Lung (tissue), 12 donors: Measurements from ENCODE around the gene SKIC8. TPM values are rescaled to one million over a fixed set of nuclear protein-coding genes. Genes with fewer than 3 reads are reported as not detected.
A peak's percentile ranks its signal among the peaks of the same experiment; 100 is the strongest.

ENCODE experiments used
- ATAC-seq: fragments of 200-7000 bp; cut with Tn5 transposase; one replicate; pipeline ENCODE4 v1.9.1; 2020; ENCODE audit warnings: moderate number of reproducible peaks; ENCODE audit not compliant: insufficient read depth, low FRiP score
- DNase-seq, 3 donors: peaks; one replicate each; pipeline ENCODE4 v3.0.0-alpha.2; 2013 to 2017
- H3K27ac ChIP-seq, 2 donors: one replicate each; pipeline ENCODE4 v1.5.1; 2013; ENCODE audit warnings: mild to moderate bottlenecking in 2 of 2, moderate library complexity in 2 of 2, control low read depth in 1 of 2, inconsistent platforms in 1 of 2, low read depth in 1 of 2, low read length in 1 of 2
- H3K27me3 ChIP-seq, 3 donors: one replicate each; pipeline ENCODE4 v1.5.1; 2013; ENCODE audit warnings: low read length in 2 of 3; ENCODE audit not compliant: control insufficient read depth in 3 of 3, insufficient read depth in 3 of 3
- H3K36me3 ChIP-seq, 4 donors: one replicate each; pipeline ENCODE4 v1.5.1; 2013; ENCODE audit warnings: low read length in 4 of 4, mild to moderate bottlenecking in 1 of 4, moderate library complexity in 1 of 4; ENCODE audit not compliant: control insufficient read depth in 4 of 4, insufficient read depth in 4 of 4
- H3K4me1 ChIP-seq, 5 donors: one replicate each; pipeline ENCODE4 v1.5.1; 2013; ENCODE audit warnings: low read length in 5 of 5, mild to moderate bottlenecking in 2 of 5, moderate library complexity in 1 of 5; ENCODE audit not compliant: control insufficient read depth in 5 of 5, insufficient read depth in 5 of 5
- H3K4me3 ChIP-seq: one replicate; pipeline ENCODE4 v1.5.1; 2013; ENCODE audit warnings: mild to moderate bottlenecking, control low read depth, moderate library complexity
- H3K9ac ChIP-seq, 2 donors: one replicate each; pipeline ENCODE4 v1.5.1; 2013; ENCODE audit warnings: low read length in 2 of 2, control low read depth in 1 of 2; ENCODE audit not compliant: insufficient read depth in 1 of 2
- H3K9me3 ChIP-seq, 4 donors: one replicate each; pipeline ENCODE4 v1.5.1; 2013; ENCODE audit warnings: low read length in 3 of 4, mild to moderate bottlenecking in 1 of 4, moderate library complexity in 1 of 4; ENCODE audit not compliant: control insufficient read depth in 4 of 4, insufficient read depth in 3 of 4
- WGBS, 2 donors: extraction: QIAGEN DNeasy Blood & Tissue Kit; methylation state at CpG; one replicate each; pipeline ENCODE4 v1.1.7; 2013; 5-methylcytosine and 5-hydroxymethylcytosine counted together
- polyA plus RNA-seq, 2 donors: library from polyadenylated mRNA; stranded (reverse); fragments of 200-250 nt; gene quantifications; one replicate each; pipeline ENCODE4 v1.2.1, GENCODE V29; 2013
- total RNA-seq, 2 donors: library from RNA; depleted of rRNA in 1 of 2; stranded (reverse); fragments of >200 nt in 1 of 2; gene quantifications; one replicate each; pipeline ENCODE4 v1.2.1, GENCODE V29; 2014 to 2021
- TF ChIP-seq, protein P1 (sequence below): IDR thresholded peaks from 2 replicates; pipeline ENCODE4 v1.5.1; 2012; ENCODE audit warnings: mild to moderate bottlenecking; ENCODE audit errors: control extremely low read depth, extremely low read depth
- donor health status: control.
- donor health status: control.
- donor health status: Bipolar disorder and iron deficiency.
- donor health status: healthy.
- donor health status: DM: yes; HTN: yes; CAD: no.

Gene SKIC8
- total and polyA plus RNA-seq, 4 donors: 45.1 to 64.9 (median 54.1) TPM

DNA sequence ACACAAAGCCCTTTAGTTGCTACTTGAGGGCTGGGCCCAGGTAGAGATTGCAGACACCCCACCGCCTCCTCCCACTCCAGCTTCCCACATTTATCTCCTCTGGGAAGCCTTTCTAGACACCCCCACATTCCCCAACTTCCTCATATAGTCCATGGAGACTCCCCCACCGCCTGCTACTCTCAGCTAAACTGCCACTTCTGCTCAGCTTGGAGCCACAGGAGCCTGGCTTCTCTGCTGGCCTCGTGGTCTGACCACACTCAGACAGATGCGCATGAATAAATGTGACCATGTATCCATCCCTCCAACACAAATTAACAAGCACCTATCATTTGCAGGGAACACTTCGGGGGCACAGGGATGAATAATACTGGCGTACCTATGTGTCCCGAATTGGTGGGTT is 54.5 kb downstream of the SKIC8 start:
- DNase-seq: no peak
- 61 to 69% methylated on average over 7 of the region's 7 CpGs for WGBS, 2 donors
- TF ChIP-seq, protein P1, sequence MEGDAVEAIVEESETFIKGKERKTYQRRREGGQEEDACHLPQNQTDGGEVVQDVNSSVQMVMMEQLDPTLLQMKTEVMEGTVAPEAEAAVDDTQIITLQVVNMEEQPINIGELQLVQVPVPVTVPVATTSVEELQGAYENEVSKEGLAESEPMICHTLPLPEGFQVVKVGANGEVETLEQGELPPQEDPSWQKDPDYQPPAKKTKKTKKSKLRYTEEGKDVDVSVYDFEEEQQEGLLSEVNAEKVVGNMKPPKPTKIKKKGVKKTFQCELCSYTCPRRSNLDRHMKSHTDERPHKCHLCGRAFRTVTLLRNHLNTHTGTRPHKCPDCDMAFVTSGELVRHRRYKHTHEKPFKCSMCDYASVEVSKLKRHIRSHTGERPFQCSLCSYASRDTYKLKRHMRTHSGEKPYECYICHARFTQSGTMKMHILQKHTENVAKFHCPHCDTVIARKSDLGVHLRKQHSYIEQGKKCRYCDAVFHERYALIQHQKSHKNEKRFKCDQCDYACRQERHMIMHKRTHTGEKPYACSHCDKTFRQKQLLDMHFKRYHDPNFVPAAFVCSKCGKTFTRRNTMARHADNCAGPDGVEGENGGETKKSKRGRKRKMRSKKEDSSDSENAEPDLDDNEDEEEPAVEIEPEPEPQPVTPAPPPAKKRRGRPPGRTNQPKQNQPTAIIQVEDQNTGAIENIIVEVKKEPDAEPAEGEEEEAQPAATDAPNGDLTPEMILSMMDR: no peak
- no peaks in the 10 kb centered on the region for H3K9me3 ChIP-seq
- H3K27ac ChIP-seq: no peak overlapping the region
- H3K4me3 ChIP-seq: no peak overlapping the region
- no peaks in the 10 kb centered on the region for H3K27me3 ChIP-seq
- no peaks in the 10 kb centered on the region for H3K36me3 ChIP-seq
- no peak for ATAC-seq
- no peak overlapping the region for H3K9ac ChIP-seq
- H3K4me1 ChIP-seq: peaks cover 0 to 9% (median 0%) of the 10 kb centered on the region in 5 donors

DNA sequence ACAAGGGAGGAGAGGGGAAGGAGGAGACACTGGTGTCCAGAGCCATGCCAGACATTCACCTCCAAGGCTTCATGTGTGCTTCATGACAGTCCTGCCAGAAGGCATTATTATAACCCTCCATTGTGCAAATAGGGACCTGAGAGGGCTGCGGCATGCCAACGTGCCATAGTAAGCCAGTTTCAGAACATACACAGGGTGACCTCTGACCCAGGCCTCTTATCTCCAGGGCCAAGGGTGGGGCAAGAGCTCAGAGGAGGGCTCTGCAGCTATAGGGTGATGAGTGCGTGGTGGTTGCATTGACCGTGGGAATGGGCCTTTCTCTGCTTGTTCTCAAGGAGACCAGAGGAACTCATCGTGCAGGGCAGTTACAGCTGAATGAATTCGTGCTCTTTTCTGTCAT is 55.3 kb downstream of the SKIC8 start:
- Histone ChIP-seq H3K4me1 (peaks cover 0 to 9% (median 0%) of the 10 kb centered on the region in 5 donors), H3K27me3 (no peaks in the 10 kb centered on the region), H3K9ac (no peak overlapping the region), H3K9me3 (no peaks in the 10 kb centered on the region), H3K36me3 (no peaks in the 10 kb centered on the region), H3K4me3 (no peak overlapping the region), H3K27ac (no peak overlapping the region)
- TF ChIP-seq, protein P1: no peak
- no peak for DNase-seq
- no peak for ATAC-seq
- WGBS, 2 donors: 72 to 90% methylated on average over 6 of the region's 6 CpGs

DNA sequence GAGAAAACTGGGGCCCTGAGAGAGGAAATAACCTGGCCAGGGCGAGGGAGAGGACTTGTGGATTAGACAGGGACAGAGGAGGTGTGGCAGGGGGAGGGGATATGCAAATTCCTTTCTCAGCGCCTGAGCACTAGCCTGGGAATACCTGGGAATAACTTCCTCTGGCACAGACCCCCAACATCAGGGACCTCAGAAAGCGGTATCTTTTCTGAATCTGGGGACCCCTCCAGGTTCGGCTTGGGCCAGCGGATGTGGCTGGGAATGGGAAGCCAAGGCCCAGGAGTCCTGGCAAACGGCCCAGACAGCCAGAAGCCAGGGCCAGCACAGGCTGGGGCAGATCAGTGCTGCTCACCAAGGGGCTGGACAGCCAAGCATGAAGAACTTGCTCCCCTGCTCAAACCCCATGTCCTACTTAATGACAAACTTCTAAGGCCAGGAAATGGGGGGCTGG is 55.9 kb downstream of the SKIC8 start:
- WGBS, 2 donors: 55 to 70% methylated on average over 6 of the region's 6 CpGs
- no peak overlapping the region for H3K27ac ChIP-seq
- no peaks in the 10 kb centered on the region for H3K27me3 ChIP-seq
- ATAC-seq: no peak
- H3K4me1 ChIP-seq: peaks cover 0 to 9% (median 0%) of the 10 kb centered on the region in 5 donors
- DNase-seq: peak; percentile 69 to 77 (median 71)
- H3K36me3 ChIP-seq: no peaks in the 10 kb centered on the region
- H3K9ac ChIP-seq: no peak overlapping the region
- H3K4me3 ChIP-seq: no peak overlapping the region
- no peaks in the 10 kb centered on the region for H3K9me3 ChIP-seq
- TF ChIP-seq, protein P1: no peak

DNA sequence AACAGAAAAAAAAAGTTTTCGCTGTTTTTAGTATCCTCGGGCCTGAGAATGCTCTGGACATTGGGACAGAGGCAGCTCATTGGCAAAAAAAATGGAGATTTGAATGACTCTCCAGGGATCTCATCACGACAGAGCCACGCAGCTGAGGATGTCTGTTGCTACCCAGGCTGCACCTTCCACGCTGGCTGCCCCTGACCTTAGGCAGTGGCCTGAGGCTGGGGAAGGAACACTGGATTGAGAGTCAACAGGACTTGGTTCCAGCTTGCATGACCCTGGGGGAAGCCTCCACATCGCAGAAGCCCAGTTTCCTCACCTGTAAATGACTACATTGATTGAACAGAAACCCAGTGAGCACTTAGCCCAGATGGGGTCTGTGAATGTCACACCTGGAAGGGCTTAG is 56.4 kb downstream of the SKIC8 start:
- Histone ChIP-seq H3K4me1 (peaks cover 0 to 9% (median 0%) of the 10 kb centered on the region in 5 donors), H3K9ac (no peak overlapping the region), H3K4me3 (no peak overlapping the region), H3K36me3 (no peaks in the 10 kb centered on the region), H3K27ac (no peak overlapping the region), H3K9me3 (no peaks in the 10 kb centered on the region), H3K27me3 (no peaks in the 10 kb centered on the region)
- ATAC-seq: no peak
- TF ChIP-seq, protein P1: no peak
- 63 to 91% methylated on average over 6 of the region's 6 CpGs for WGBS, 2 donors
- no peak for DNase-seq
